K562 (cell line): ENCODE data around the gene LCLAT1. TPM values are rescaled to one million over a fixed set of nuclear protein-coding genes. Genes with fewer than 3 reads are reported as not detected.

Experiments used
- ATAC-seq: fragments of 200-7000 bp; cut with Tn5 transposase; 3 replicates; pipeline ENCODE4 v1.9.1; 2020; ENCODE audit warnings: moderate library complexity
- BruUV-seq: library from RNA; stranded (reverse); fragments of 400-500 nt; replicated peaks from 2 replicates; lab custom pipeline; 2021; lab: Mats Ljungman, UMichigan
- CTCF ChIA-PET: fragments of 300-600 bp; formaldehyde crosslinking; extraction: SDS; loops from one replicate; lab custom pipeline; 2021; ENCODE audit warnings: low intra/inter-chr PET ratio; lab: Yijun Ruan, JAX
- POLR2A ChIA-PET: fragments of 300-600, 350-650 bp; sonication (Branson Sonifier 250); formaldehyde crosslinking; extraction: SDS; loops from one replicate; lab custom pipeline; 2021; ENCODE audit warnings: antibody characterized with exemption, inconsistent platforms; lab: Yijun Ruan, JAX
- DNase-seq, 4 experiments: peaks; one replicate each; pipeline versions ENCODE4 v3.0.0 to v3.0.0-alpha.2; 2011 to 2018; ENCODE audit warnings: low spot score in 3 of 4, mixed read lengths in 3 of 4; ENCODE audit errors: extremely low read depth in 1 of 4
- FAIRE-seq: peaks from 2 replicates; lab custom pipeline; 2011; peaks lifted over from hg19 to GRCh38; lab: Jason Lieb, UNC
- H2AFZ ChIP-seq: 2 replicates; pipeline ENCODE4 v1.6.0; 2011; ENCODE audit warnings: low read depth, low read length, control low read depth, inconsistent platforms
- H3K27ac ChIP-seq: fragments of 200-600 bp; 3 replicates; pipeline ENCODE4 v1.8.0; 2011; ENCODE audit warnings: low read depth, mild to moderate bottlenecking, control low read depth, inconsistent platforms, low read length, moderate library complexity, mixed read lengths; ENCODE audit errors: extremely low read depth
- H3K27me3 ChIP-seq, 2 experiments: fragments of 300-600 bp in 1 of 2; 2 replicates in 1 of 2; 3 replicates in 1 of 2; pipeline versions ENCODE4 v1.6.0 to v1.8.0; 2011; ENCODE audit warnings: inconsistent platforms in 2 of 2, low read length in 2 of 2, mild to moderate bottlenecking in 1 of 2, mixed read lengths in 1 of 2, moderate library complexity in 1 of 2; ENCODE audit not compliant: control insufficient read depth in 2 of 2, insufficient read depth in 2 of 2
- H3K36me3 ChIP-seq: fragments of 300-600 bp; 3 replicates; pipeline ENCODE4 v1.8.0; 2011; ENCODE audit warnings: mild to moderate bottlenecking, low read length, inconsistent platforms; ENCODE audit not compliant: control insufficient read depth, insufficient read depth
- H3K4me1 ChIP-seq, 2 experiments: fragments of 200-600 bp in 1 of 2; replicated peaks in 1 of 2; 2 replicates in 1 of 2; 3 replicates in 1 of 2; pipeline versions ENCODE4 v1.5.1 to v1.8.0; 2011; ENCODE audit warnings: inconsistent platforms in 2 of 2, low read length in 2 of 2, mild to moderate bottlenecking in 1 of 2, mixed read lengths in 1 of 2, moderate library complexity in 1 of 2; ENCODE audit not compliant: control insufficient read depth in 2 of 2, insufficient read depth in 2 of 2
- H3K4me2 ChIP-seq: 2 replicates; pipeline ENCODE4 v1.6.1; 2011; ENCODE audit warnings: low read length, control low read depth, inconsistent platforms, mixed read lengths; ENCODE audit not compliant: insufficient read depth
- H3K4me3 ChIP-seq: fragments of 200-600 bp; sonication (generic), shearing (Covaris generic); 2 replicates; pipeline ENCODE4 v1.5.1; 2016; ENCODE audit warnings: control low read depth, inconsistent platforms
- H3K79me2 ChIP-seq: fragments of 200-600 bp; 3 replicates; pipeline ENCODE4 v1.8.0; 2011; ENCODE audit warnings: low read length, inconsistent platforms; ENCODE audit not compliant: control insufficient read depth, insufficient read depth
- H3K9ac ChIP-seq, 2 experiments: 2 replicates each; pipeline versions ENCODE4 v1.6.0 to v1.6.1; 2011; ENCODE audit warnings: low read depth in 2 of 2, low read length in 2 of 2, control low read depth in 1 of 2, inconsistent platforms in 1 of 2, mild to moderate bottlenecking in 1 of 2, mixed read lengths in 1 of 2; ENCODE audit not compliant: insufficient read depth in 1 of 2
- H3K9me1 ChIP-seq: one replicate; pipeline ENCODE4 v1.6.0; 2011; ENCODE audit warnings: inconsistent platforms, mild to moderate bottlenecking, low read length, moderate library complexity; ENCODE audit not compliant: control insufficient read depth, insufficient read depth
- H3K9me3 ChIP-seq: replicated peaks from 2 replicates; pipeline ENCODE4 v1.5.1; 2011; ENCODE audit warnings: low read depth, low read length, inconsistent platforms; ENCODE audit not compliant: control insufficient read depth, insufficient read depth
- H4K20me1 ChIP-seq: replicated peaks from 2 replicates; pipeline ENCODE4 v1.6.1; 2011; ENCODE audit warnings: low read length, inconsistent platforms, mixed read lengths; ENCODE audit not compliant: control insufficient read depth, insufficient read depth
- ATF7 ChIP-seq: fragments of 450-650 bp; IDR thresholded peaks from 2 replicates; pipeline ENCODE4 v1.7.1; 2014; ENCODE audit warnings: mild to moderate bottlenecking, moderate library complexity
- CEBPB ChIP-seq: fragments of 450-650 bp; IDR thresholded peaks from 2 replicates; pipeline ENCODE4 v1.6.1; 2016; ENCODE audit warnings: missing genetic modification characterization, missing compliant biosample characterization
- CEBPG ChIP-seq, 3 experiments: fragments of 200-800 bp in 1 of 3; sonication (Bioruptor generic) in 1 of 3; sonication (generic) in 1 of 3; formaldehyde crosslinking in 1 of 3; IDR thresholded peaks in 2 of 3; conservative IDR thresholded peaks in 1 of 3; 2 replicates each; pipeline versions ENCODE4 v1.6.1 to v1.8.0; 2016 to 2022; ENCODE audit warnings: missing compliant biosample characterization in 2 of 3, missing genetic modification characterization in 2 of 3, mild to moderate bottlenecking in 1 of 3, missing genetic modification reagents in 1 of 3
- CHD2 ChIP-seq: IDR thresholded peaks from 2 replicates; pipeline ENCODE4 v1.6.1; 2011; ENCODE audit warnings: low read depth, low read length
- FOSL1 ChIP-seq: fragments of 200-800 bp; sonication (Bioruptor generic); conservative IDR thresholded peaks from 2 replicates; pipeline ENCODE4 v1.6.1; 2016; ENCODE audit warnings: missing genetic modification characterization, missing compliant biosample characterization
- FOXJ2 ChIP-seq: fragments of 200-800 bp; sonication (Bioruptor generic); IDR thresholded peaks from 2 replicates; pipeline ENCODE4 v1.6.1; 2016; ENCODE audit warnings: missing genetic modification characterization, missing compliant biosample characterization
- JUND ChIP-seq, 2 experiments: IDR thresholded peaks; 2 replicates in 1 of 2; 3 replicates in 1 of 2; pipeline ENCODE4 v1.6.1; 2011; ENCODE audit warnings: borderline replicate concordance in 2 of 2, low read depth in 2 of 2, low read length in 2 of 2, improper control_type of control experiment in 1 of 2, missing biosample characterization in 1 of 2, missing genetic modification characterization in 1 of 2, missing genetic modification reagents in 1 of 2
- KDM2B ChIP-seq: fragments of 250-450 bp; sonication (Bioruptor Pico); IDR thresholded peaks from 2 replicates; pipeline ENCODE4 v1.8.0; 2021; ENCODE audit warnings: mild to moderate bottlenecking, moderate library complexity
- KLF16 ChIP-seq: IDR thresholded peaks from 2 replicates; pipeline ENCODE4 v1.6.1; 2016; ENCODE audit warnings: antibody characterized with exemption
- POLR2B ChIP-seq: fragments of 450-650 bp; IDR thresholded peaks from 2 replicates; pipeline ENCODE4 v1.6.1; 2018; ENCODE audit warnings: low read depth; ENCODE audit not compliant: partially characterized antibody
- POU5F1 ChIP-seq: fragments of 150-350 bp; IDR thresholded peaks from 2 replicates; pipeline ENCODE4 v1.6.1; 2014; ENCODE audit warnings: borderline replicate concordance, low read length, low read depth, mild to moderate bottlenecking; ENCODE audit not compliant: partially characterized antibody
- RHOXF2B ChIP-seq: fragments of 250-450 bp; sonication (Bioruptor Pico); conservative IDR thresholded peaks from 2 replicates; pipeline ENCODE4 v1.5.1; 2021
- SMARCA4 ChIP-seq: fragments of 450-650 bp; IDR thresholded peaks from 2 replicates; pipeline ENCODE4 v1.6.1; 2016
- SNIP1 ChIP-seq: fragments of 450-650 bp; IDR thresholded peaks from 2 replicates; pipeline ENCODE4 v1.7.1; 2017; ENCODE audit warnings: low read depth, mild to moderate bottlenecking
- ZNF695 ChIP-seq: fragments of 450-650 bp; formaldehyde crosslinking; IDR thresholded peaks from 2 replicates; pipeline ENCODE4 v1.4.0; 2020; ENCODE audit warnings: mild to moderate bottlenecking, moderate library complexity
- WGBS: fragments of 100-300 bp; shearing (Covaris generic); methylation state at CpG from one replicate; pipeline ENCODE4 v1.1.6; 2016; ENCODE audit warnings: low coverage, mixed read lengths; ENCODE audit not compliant: insufficient coverage; ENCODE audit errors: missing lambda C conversion rate; 5-methylcytosine and 5-hydroxymethylcytosine counted together
- in situ Hi-C: fragments of 300-500 bp; cut with MboI; formaldehyde crosslinking; loops from 4 replicates; pipeline ENCODE4 v1.15.0; 2018; ENCODE audit warnings: inconsistent platforms, mixed read lengths
- intact Hi-C: fragments of 100-400 bp; cut with micrococcal nuclease; formaldehyde crosslinking; loops from 2 replicates; pipeline ENCODE4 v1.14.2; 2022
- polyA plus RNA-seq, 8 experiments: library from polyadenylated mRNA; depleted of rRNA in 4 of 8; stranded (reverse) in 5 of 8; unstranded in 3 of 8; fragments of >200 nt; fragmentation: Nextera tagmentation in 2 of 8; fragmentation: Illumina TruSeq in 1 of 8; extraction: Ambion mirVana in 2 of 8; extraction: Trizol in 1 of 8; gene quantifications; 2 replicates each; pipeline versions ENCODE4 v1.2.1 to v1.2.3, GENCODE V29; 2011 to 2014; ENCODE audit warnings: inconsistent platforms in 1 of 8, missing spikeins in 1 of 8
- total RNA-seq, 7 experiments: library from RNA; depleted of rRNA in 6 of 7; stranded (reverse); fragments of >200 nt in 6 of 7; fragmentation: Illumina TruSeq in 2 of 7; extraction: Trizol in 2 of 7; gene quantifications; 2 replicates each; pipeline versions ENCODE4 v1.2.1 to v1.2.3, GENCODE V29; 2011 to 2021; ENCODE audit warnings: low replicate concordance in 1 of 7
- TF ChIP-seq, protein P1 (sequence below): fragments of 250-450 bp; sonication (Bioruptor Pico); IDR thresholded peaks from 2 replicates; pipeline ENCODE4 v1.5.0; 2020; ENCODE audit warnings: mild to moderate bottlenecking
- TF ChIP-seq, protein P2 (sequence below): fragments of 250-450 bp; sonication (Bioruptor Pico); IDR thresholded peaks from 2 replicates; pipeline ENCODE4 v1.9.0; 2021; ENCODE audit warnings: mild to moderate bottlenecking, inconsistent platforms
- TF ChIP-seq, protein P3 (sequence below): fragments of 450-650 bp; IDR thresholded peaks from 2 replicates; pipeline ENCODE4 v1.6.1; 2016; ENCODE audit warnings: borderline replicate concordance

The LCLAT1 gene
- total and polyA plus RNA-seq, 9 of the 15 experiments (the other 6 are each of a cell fraction or from before 2014, with no cell fraction given) = 8.9 to 63.3 (median 25.4) TPM

DNA sequence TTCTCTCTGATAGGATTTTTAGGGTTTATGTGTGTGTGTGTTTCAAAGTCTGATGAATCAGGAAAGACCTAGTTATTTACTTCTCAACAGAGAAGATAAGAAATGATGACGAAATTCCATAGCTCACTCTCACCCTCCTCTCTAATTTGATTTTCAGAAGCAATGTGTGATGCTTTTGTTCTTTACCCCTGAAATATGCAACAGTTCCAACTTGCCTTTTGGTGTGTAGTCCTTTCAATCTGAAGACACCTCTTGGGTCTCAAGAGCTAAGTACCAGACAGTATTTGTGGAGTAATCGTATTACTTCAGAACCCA lies 18.7 kb upstream of the LCLAT1 start:
- Histone ChIP-seq H3K9ac (no peak overlapping the region), H3K36me3 (no peaks in the 10 kb centered on the region), H3K9me3 (no peaks in the 10 kb centered on the region), H3K27me3 (no peaks in the 10 kb centered on the region), H3K79me2 (no peaks in the 10 kb centered on the region), H3K9me1 (no peaks in the 10 kb centered on the region), H3K4me3 (no peak overlapping the region), H3K4me1 (peaks cover 0 to 3% of the 10 kb centered on the region in 2 experiments; a peak in 2 of 5 replicates), H2AFZ (peak overlapping the region; percentile 55), H3K27ac (no peak overlapping the region), H3K4me2 (no peak overlapping the region), H4K20me1 (no peaks in the 10 kb centered on the region)
- no peak for ATAC-seq
- ChIA-PET POLR2A (interaction anchor here (0.6 kb wide), 1 partner anchor 77 kb away, joined by 3 read pairs; no protein-coding TSS in a partner anchor), CTCF (interaction anchor here (0.7 kb wide), 1 partner anchor 222 kb away, joined by 3 read pairs; no protein-coding TSS in a partner anchor)
- WGBS = 44% methylated on average over 2 of the region's 2 CpGs
- in situ Hi-C loops (no loop called here), intact Hi-C loops (no loop called here)
- FAIRE-seq = no peak
- BruUV-seq = no TSS peak
- DNase-seq = no peak
- TF ChIP-seq SMARCA4 = peak; percentile 56; the same call in 1 of the 2 replicates
- TF ChIP-seq KDM2B = no peak
- TF ChIP-seq, protein P1, sequence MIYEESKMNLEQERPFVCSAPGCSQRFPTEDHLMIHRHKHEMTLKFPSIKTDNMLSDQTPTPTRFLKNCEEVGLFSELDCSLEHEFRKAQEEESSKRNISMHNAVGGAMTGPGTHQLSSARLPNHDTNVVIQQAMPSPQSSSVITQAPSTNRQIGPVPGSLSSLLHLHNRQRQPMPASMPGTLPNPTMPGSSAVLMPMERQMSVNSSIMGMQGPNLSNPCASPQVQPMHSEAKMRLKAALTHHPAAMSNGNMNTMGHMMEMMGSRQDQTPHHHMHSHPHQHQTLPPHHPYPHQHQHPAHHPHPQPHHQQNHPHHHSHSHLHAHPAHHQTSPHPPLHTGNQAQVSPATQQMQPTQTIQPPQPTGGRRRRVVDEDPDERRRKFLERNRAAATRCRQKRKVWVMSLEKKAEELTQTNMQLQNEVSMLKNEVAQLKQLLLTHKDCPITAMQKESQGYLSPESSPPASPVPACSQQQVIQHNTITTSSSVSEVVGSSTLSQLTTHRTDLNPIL (CRISPR knock-in tag) = no peak
- TF ChIP-seq CEBPB = peak; percentile 33; the same call in 1 of the 2 replicates
- TF ChIP-seq POU5F1 = no peak
- TF ChIP-seq JUND (IDR thresholded peaks at IDR 0.05; ENCODE audit: borderline replicate concordance, low read depth, low read length) = peak; percentile 3; the same call in 1 of the 2 replicates
- TF ChIP-seq JUND (tag; IDR thresholded peaks at IDR 0.05; ENCODE audit: borderline replicate concordance, low read depth, low read length) = no peak
- TF ChIP-seq POLR2B = no peak
- TF ChIP-seq, protein P2, sequence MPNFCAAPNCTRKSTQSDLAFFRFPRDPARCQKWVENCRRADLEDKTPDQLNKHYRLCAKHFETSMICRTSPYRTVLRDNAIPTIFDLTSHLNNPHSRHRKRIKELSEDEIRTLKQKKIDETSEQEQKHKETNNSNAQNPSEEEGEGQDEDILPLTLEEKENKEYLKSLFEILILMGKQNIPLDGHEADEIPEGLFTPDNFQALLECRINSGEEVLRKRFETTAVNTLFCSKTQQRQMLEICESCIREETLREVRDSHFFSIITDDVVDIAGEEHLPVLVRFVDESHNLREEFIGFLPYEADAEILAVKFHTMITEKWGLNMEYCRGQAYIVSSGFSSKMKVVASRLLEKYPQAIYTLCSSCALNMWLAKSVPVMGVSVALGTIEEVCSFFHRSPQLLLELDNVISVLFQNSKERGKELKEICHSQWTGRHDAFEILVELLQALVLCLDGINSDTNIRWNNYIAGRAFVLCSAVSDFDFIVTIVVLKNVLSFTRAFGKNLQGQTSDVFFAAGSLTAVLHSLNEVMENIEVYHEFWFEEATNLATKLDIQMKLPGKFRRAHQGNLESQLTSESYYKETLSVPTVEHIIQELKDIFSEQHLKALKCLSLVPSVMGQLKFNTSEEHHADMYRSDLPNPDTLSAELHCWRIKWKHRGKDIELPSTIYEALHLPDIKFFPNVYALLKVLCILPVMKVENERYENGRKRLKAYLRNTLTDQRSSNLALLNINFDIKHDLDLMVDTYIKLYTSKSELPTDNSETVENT = no peak
- TF ChIP-seq FOSL1 = peak; percentile 45; the same call in 1 of the 2 replicates
- TF ChIP-seq, protein P3, sequence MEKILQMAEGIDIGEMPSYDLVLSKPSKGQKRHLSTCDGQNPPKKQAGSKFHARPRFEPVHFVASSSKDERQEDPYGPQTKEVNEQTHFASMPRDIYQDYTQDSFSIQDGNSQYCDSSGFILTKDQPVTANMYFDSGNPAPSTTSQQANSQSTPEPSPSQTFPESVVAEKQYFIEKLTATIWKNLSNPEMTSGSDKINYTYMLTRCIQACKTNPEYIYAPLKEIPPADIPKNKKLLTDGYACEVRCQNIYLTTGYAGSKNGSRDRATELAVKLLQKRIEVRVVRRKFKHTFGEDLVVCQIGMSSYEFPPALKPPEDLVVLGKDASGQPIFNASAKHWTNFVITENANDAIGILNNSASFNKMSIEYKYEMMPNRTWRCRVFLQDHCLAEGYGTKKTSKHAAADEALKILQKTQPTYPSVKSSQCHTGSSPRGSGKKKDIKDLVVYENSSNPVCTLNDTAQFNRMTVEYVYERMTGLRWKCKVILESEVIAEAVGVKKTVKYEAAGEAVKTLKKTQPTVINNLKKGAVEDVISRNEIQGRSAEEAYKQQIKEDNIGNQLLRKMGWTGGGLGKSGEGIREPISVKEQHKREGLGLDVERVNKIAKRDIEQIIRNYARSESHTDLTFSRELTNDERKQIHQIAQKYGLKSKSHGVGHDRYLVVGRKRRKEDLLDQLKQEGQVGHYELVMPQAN = no peak
- no peak for TF ChIP-seq SNIP1
- no peak for TF ChIP-seq RHOXF2B (CRISPR knock-in tag)
- no peak for TF ChIP-seq KLF16
- peak; percentile 46; the same call in 1 of the 2 replicates for TF ChIP-seq FOXJ2
- 0 out of 2 replicates have a peak, but pooled peaks have one; percentile 19 for TF ChIP-seq ATF7
- TF ChIP-seq CEBPG (CRISPR knock-in tag; IDR thresholded peaks at IDR 0.05) = no peak
- peak; percentile 72 to 89 for TF ChIP-seq CEBPG (tag; conservative IDR thresholded peaks at IDR 0.05 in 1 of 2, IDR thresholded peaks at IDR 0.05 in 1 of 2)
- no peak for TF ChIP-seq ZNF695 (CRISPR knock-in tag)
- TF ChIP-seq CHD2 = no peak
